Stimulated activated CD4-positive, alpha-beta T cell treated with anti-CD3 and anti-CD28 coated beads, TNF-alpha, amount 100 ng/mL, for 1 hour (primary cell): ENCODE measurements around the gene SIRPA.

ENCODE experiments used
- DNase-seq, 3 donors: peaks; one replicate each; pipeline ENCODE4 v3.0.0-alpha.2; 2020; ENCODE audit warnings: low read depth in 3 of 3, low spot score in 1 of 3

SIRPA gene

DNA sequence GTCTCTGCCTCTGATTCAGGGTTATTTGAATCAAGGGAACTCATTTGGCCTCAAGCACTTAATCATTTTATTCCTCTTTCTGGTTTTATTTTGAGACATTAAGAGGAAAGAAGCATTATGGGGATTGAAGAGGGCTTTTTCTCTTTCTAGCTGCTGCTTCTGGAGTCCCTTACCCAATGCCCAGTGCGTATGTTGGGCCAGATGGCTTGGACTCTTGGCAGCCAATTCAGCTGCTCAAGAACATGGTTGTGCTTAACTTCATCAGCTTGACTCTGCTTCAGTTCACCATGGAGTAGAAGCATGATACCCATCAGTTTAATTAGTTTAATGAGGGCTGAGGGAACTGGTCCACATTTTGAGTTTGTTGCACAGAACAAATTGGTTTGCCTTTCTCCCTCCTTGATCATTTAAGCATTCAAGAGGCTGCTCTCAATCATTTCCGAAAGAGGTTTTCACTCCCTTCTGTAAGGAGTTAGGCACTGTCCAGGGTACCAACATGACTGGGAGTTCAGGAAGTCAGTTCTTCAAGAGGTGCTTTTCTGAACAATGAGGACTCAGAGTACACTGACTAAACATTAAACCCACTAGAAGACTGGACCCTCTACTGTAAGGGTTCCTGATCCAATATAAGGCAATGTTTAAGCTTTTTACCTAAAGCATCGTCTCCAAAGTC, 84.0 kb downstream of the SIRPA start:
- DNase-seq: no peak

DNA sequence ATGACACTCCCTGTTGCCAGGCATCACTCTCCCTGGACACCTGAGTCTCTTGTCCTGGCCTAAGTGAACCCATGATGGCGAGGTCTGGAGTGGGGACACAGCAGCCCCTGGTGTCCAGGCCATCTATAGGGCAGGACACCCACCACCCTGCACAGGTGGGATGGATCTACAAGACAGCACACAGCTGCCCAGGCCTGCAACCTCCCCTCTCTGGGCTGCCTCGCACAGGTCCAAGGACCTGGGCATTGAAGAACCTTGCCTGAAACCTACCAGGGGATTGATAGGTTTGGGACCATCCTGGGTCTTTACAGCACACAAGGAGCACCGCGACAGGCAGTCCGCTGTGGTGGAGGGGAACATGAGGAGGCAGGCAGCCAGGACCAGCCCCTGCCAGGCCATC, 87.5 kb downstream of the SIRPA start:
- DNase-seq: no peak

DNA sequence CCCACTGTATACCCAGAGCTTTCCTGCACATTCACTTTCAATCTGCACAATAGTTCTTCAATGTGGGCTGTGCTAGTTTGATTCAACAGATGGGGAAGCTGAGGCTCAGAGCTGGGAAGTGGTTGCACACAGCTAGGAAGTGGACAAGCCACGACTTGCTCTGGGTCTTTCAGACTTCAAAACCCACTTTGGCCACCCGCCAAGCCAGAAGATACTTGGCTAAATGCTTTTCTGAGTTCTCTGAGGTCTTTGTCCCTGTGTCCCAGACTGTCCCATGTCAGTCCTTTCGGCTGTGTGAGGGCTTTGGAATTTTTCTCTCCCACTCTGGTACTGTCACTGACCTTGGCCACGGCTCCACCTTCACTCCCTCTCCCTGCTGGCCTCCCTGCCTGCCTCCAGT, 88.1 kb downstream of the SIRPA start:
- no peak for DNase-seq

DNA sequence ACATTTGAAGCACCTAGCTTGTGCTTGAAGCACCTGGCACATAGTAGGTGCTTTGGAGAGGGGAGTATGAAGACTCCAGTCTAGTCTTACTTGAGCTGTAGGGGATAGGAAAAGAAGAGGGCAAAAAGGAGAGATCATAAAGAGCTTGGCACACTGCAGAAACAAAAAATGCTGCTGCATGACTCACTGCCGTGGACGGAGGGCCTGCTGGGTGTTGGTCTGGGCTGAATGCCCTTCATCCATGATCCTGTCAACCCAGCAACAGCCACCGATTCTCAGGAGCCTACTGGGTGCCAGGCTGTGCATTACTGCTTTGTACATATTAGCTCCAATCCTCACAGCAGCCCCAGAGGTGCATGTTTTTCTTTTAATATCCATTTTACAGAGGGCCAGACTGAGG, 92.6 kb downstream of the SIRPA start:
- DNase-seq: no peak
